ENCODE results near the gene COL3A1.

The COL3A1 gene

GRCh38 chr2:189012351-189012750 is 38.2 kb downstream of the COL3A1 start:
- H3K4me3 ChIP-seq (ENCODE audit: low read depth, low read length): no peak overlapping the region
- in situ Hi-C loops (cut with HindIII; ENCODE audit: low sequenced_read_pairs): no loop called here
- no peak for TF ChIP-seq CTCF (IDR thresholded peaks at IDR 0.05; ENCODE audit: low read depth, low read length)
- DNase-seq (ENCODE audit: low read depth, low spot score): no peak

GRCh38 chr2:189013031-189013430 is 38.9 kb downstream of the COL3A1 start:
- in situ Hi-C loops (cut with HindIII; ENCODE audit: low sequenced_read_pairs): no loop called here
- TF ChIP-seq CTCF (IDR thresholded peaks at IDR 0.05; ENCODE audit: low read depth, low read length): no peak
- no peak for DNase-seq (ENCODE audit: low read depth, low spot score)
- no peak overlapping the region for H3K4me3 ChIP-seq (ENCODE audit: low read depth, low read length)

- H3K4me3 ChIP-seq (ENCODE audit: low read depth, low read length): no peak overlapping the region
- TF ChIP-seq CTCF (IDR thresholded peaks at IDR 0.05; ENCODE audit: low read depth, low read length): no peak
- in situ Hi-C loops (cut with HindIII; ENCODE audit: low sequenced_read_pairs): no loop called here
- peak; percentile 49 for DNase-seq (ENCODE audit: low read depth, low spot score)
These were observed 39.7 kb downstream of the COL3A1 start for GRCh38 chr2:189013671-189014448.

- peak; percentile 51 for DNase-seq (ENCODE audit: low read depth, low spot score)
- no peak for TF ChIP-seq CTCF (IDR thresholded peaks at IDR 0.05; ENCODE audit: low read depth, low read length)
- no peak overlapping the region for H3K4me3 ChIP-seq (ENCODE audit: low read depth, low read length)
- in situ Hi-C loops (cut with HindIII; ENCODE audit: low sequenced_read_pairs): no loop called here
These were observed 40.4 kb downstream of the COL3A1 start for GRCh38 chr2:189014449-189015138.

GRCh38 chr2:189015359-189015758 is 41.2 kb downstream of the COL3A1 start:
- TF ChIP-seq CTCF (IDR thresholded peaks at IDR 0.05; ENCODE audit: low read depth, low read length): no peak
- H3K4me3 ChIP-seq (ENCODE audit: low read depth, low read length): no peak overlapping the region
- no peak for DNase-seq (ENCODE audit: low read depth, low spot score)
- in situ Hi-C loops (cut with HindIII; ENCODE audit: low sequenced_read_pairs): no loop called here

GRCh38 chr2:189016311-189016861 is 42.2 kb downstream of the COL3A1 start:
- DNase-seq (ENCODE audit: low read depth, low spot score): no peak
- H3K4me3 ChIP-seq (ENCODE audit: low read depth, low read length): no peak overlapping the region
- in situ Hi-C loops (cut with HindIII; ENCODE audit: low sequenced_read_pairs): no loop called here
- no peak for TF ChIP-seq CTCF (IDR thresholded peaks at IDR 0.05; ENCODE audit: low read depth, low read length)
